ENCODE results near the gene ALG6. TPM values are rescaled to one million over a fixed set of nuclear protein-coding genes. Genes with fewer than 3 reads are reported as not detected.

The ALG6 gene
- 10 to 100 TPM in 2 of 6 donors, 1 to 10 TPM in 3, under 1 TPM in 1; 1.00 to 15.7 (median 9.3) TPM for total RNA-seq

GRCh38 chr1:63367215-63368103 is at the start of gene ALG6:
Gene ALG6 (plus strand): TSS chr1:63367627. CDS start chr1:63370978, 3,351 bp downstream.
- Histone ChIP-seq H3K4me1 (peaks cover 9 to 13% (median 11%) of the 10 kb centered on the region in 4 donors), H3K36me3 (peaks cover 0 to 14% (median 10%) of the 10 kb centered on the region in 4 donors), H3K27ac (peak within 1 kb of the TSS; percentile 76 to 92 (median 84)), H3K4me3 (peak within 1 kb of the TSS; percentile 46 to 90 (median 80)), H3K27me3 (no peaks in the 10 kb centered on the region), H3K9me3 (no peaks in the 10 kb centered on the region)
- no peak for TF ChIP-seq EP300 (IDR thresholded peaks at IDR 0.05)
- TF ChIP-seq POLR2AphosphoS5 (IDR thresholded peaks at IDR 0.05), result peak; percentile 62 to 73
- peak in 3 of 4 donors; percentile 32 to 90 (median 72) for TF ChIP-seq POLR2A (IDR thresholded peaks at IDR 0.05)
- TF ChIP-seq, protein P1, sequence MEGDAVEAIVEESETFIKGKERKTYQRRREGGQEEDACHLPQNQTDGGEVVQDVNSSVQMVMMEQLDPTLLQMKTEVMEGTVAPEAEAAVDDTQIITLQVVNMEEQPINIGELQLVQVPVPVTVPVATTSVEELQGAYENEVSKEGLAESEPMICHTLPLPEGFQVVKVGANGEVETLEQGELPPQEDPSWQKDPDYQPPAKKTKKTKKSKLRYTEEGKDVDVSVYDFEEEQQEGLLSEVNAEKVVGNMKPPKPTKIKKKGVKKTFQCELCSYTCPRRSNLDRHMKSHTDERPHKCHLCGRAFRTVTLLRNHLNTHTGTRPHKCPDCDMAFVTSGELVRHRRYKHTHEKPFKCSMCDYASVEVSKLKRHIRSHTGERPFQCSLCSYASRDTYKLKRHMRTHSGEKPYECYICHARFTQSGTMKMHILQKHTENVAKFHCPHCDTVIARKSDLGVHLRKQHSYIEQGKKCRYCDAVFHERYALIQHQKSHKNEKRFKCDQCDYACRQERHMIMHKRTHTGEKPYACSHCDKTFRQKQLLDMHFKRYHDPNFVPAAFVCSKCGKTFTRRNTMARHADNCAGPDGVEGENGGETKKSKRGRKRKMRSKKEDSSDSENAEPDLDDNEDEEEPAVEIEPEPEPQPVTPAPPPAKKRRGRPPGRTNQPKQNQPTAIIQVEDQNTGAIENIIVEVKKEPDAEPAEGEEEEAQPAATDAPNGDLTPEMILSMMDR (IDR thresholded peaks at IDR 0.05), result peak in 3 of 6 experiments; percentile 20 to 56 (median 53)
- WGBS, 2 donors, result 2 to 3% methylated on average over 12 to 43 of the region's 77 CpGs
- DNase-seq (peak; percentile 97 to 100), ATAC-seq (ENCODE audit: low FRiP score in 2 of 2) (peak; percentile 98 to 100)

DNA sequence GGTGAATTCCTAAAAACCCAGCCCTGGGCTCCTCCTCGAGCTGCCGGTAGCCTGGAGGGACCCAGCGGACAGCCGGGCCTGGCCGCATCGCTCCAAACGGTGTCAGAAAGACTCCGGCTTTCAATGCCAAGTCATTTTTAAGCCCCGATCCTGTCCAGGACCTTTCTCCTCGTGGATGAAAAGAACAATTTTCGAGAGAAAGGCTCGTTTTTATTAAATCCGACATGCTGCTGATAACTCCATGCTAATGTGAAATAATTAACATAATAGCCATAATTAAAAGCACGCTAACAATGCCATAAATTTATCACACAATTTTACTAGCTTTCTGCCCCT is 49.6 kb upstream of the ALG6 start:
- no peak for ATAC-seq (ENCODE audit: low FRiP score in 2 of 2)
- TF ChIP-seq POLR2A (IDR thresholded peaks at IDR 0.05) (no peak), POLR2AphosphoS5 (IDR thresholded peaks at IDR 0.05) (no peak), EP300 (IDR thresholded peaks at IDR 0.05) (no peak)
- TF ChIP-seq, protein P1 (IDR thresholded peaks at IDR 0.05), result no peak
- DNase-seq, result no peak
- 11 to 16% methylated on average over 14 of the region's 14 CpGs for WGBS, 2 donors
- no peak overlapping the region for H3K27ac ChIP-seq
- peak overlapping the region in 2 of 4 donors; percentile 56 to 58 for H3K4me3 ChIP-seq
- H3K9me3 ChIP-seq, result peaks cover 0 to 4% (median 0%) of the 10 kb centered on the region in 4 donors
- peaks cover 7 to 67% (median 50%) of the 10 kb centered on the region in 4 donors for H3K27me3 ChIP-seq
- H3K36me3 ChIP-seq, result no peaks in the 10 kb centered on the region
- H3K4me1 ChIP-seq, result peaks cover 23 to 55% (median 27%) of the 10 kb centered on the region in 4 donors

- 21 to 24% methylated on average over 28 of the region's 28 CpGs for WGBS, 2 donors
These were observed 49.0 kb upstream of the ALG6 start for GRCh38 chr1:63318201-63318979.

More at GRCh38 chr1:63318201-63318979, 49.0 kb upstream of the ALG6 start:
- Histone ChIP-seq H3K4me1 (peaks cover 29 to 61% (median 32%) of the 10 kb centered on the region in 4 donors), H3K9me3 (peaks cover 0 to 4% (median 0%) of the 10 kb centered on the region in 4 donors), H3K27ac (no peak overlapping the region), H3K36me3 (no peaks in the 10 kb centered on the region), H3K4me3 (no peak overlapping the region), H3K27me3 (peaks cover 7 to 73% (median 55%) of the 10 kb centered on the region in 4 donors)
- DNase-seq, result no peak
- ATAC-seq (ENCODE audit: low FRiP score in 2 of 2), result no peak
- TF ChIP-seq EP300 (IDR thresholded peaks at IDR 0.05), result no peak
- TF ChIP-seq, protein P1 (IDR thresholded peaks at IDR 0.05), result no peak
